ENCODE data around the gene FRZB.
A peak's percentile ranks its signal among the peaks of the same experiment; 100 is the strongest.
"Not testable (repeated sequence)": the region's sequence is repeated elsewhere in the genome, so short reads cannot be mapped to it uniquely, and the experiment has no call there.

The FRZB gene

GRCh38 chr2:182866461-182867406, at the start of gene FRZB:
FRZB (minus strand) TSS chr2:182866637; CDS start chr2:182866552, 85 bp downstream.
- DNase-seq = peak; percentile 74

GRCh38 chr2:182915369-182916326, 49.2 kb upstream of the FRZB start:
- DNase-seq = peak; percentile 90

GRCh38 chr2:182914852-182915251, 48.4 kb upstream of the FRZB start:
- DNase-seq = no peak

- DNase-seq = no peak
Measured at GRCh38 chr2:182913064-182913463, 46.6 kb upstream of the FRZB start.

- DNase-seq = no peak
Measured at GRCh38 chr2:182912518-182912915, 46.1 kb upstream of the FRZB start.

GRCh38 chr2:182911813-182912517, 45.5 kb upstream of the FRZB start:
- DNase-seq = peak; percentile 3

GRCh38 chr2:182910965-182911364, 44.5 kb upstream of the FRZB start:
- DNase-seq = no peak

- peak; percentile 22 for DNase-seq
Measured at GRCh38 chr2:182907081-182907830, 40.8 kb upstream of the FRZB start.

- DNase-seq = no peak
Measured at GRCh38 chr2:182906454-182906853, 40.0 kb upstream of the FRZB start.

- DNase-seq = no peak
Measured at GRCh38 chr2:182904844-182905243, 38.4 kb upstream of the FRZB start.

- no peak for DNase-seq
Measured at GRCh38 chr2:182903566-182903965, 37.1 kb upstream of the FRZB start.

- DNase-seq = no peak
Measured at GRCh38 chr2:182901748-182902147, 35.3 kb upstream of the FRZB start.

- DNase-seq = no peak
Measured at GRCh38 chr2:182898718-182899117, 32.3 kb upstream of the FRZB start.

- DNase-seq = peak; percentile 80
Measured at GRCh38 chr2:182897137-182897536, 30.7 kb upstream of the FRZB start.

- DNase-seq = no peak
Measured at GRCh38 chr2:182895798-182896197, 29.4 kb upstream of the FRZB start.

- DNase-seq = no peak
Measured at GRCh38 chr2:182895169-182895568, 28.7 kb upstream of the FRZB start.

GRCh38 chr2:182894174-182894573, 27.7 kb upstream of the FRZB start:
- no peak for DNase-seq

- DNase-seq = no peak
Measured at GRCh38 chr2:182893666-182894065, 27.2 kb upstream of the FRZB start.

- DNase-seq = not testable (repeated sequence)
Measured at GRCh38 chr2:182893035-182893434, 26.6 kb upstream of the FRZB start.

- peak; percentile 17 for DNase-seq
Measured at GRCh38 chr2:182891611-182892010, 25.2 kb upstream of the FRZB start.

GRCh38 chr2:182890773-182891378, 24.4 kb upstream of the FRZB start:
- DNase-seq = no peak

- peak; percentile 42 for DNase-seq
Measured at GRCh38 chr2:182890305-182890704, 23.9 kb upstream of the FRZB start.

Measured in fibroblast of upper back skin (primary cell).